A549 (cell line): ENCODE data around the gene HECTD3. TPM values are rescaled to one million over a fixed set of nuclear protein-coding genes. Genes with fewer than 3 reads are reported as not detected.
A peak's percentile ranks its signal among the peaks of the same experiment; 100 is the strongest.

ENCODE experiments used
- ATAC-seq, 2 experiments: fragments of 200-7000 bp in 1 of 2; fragments of >200 bp in 1 of 2; cut with Nextera tagmentation in 1 of 2; cut with Tn5 transposase in 1 of 2; 3 replicates each; pipeline versions ENCODE4 v1.8.0 to v1.9.1; 2018 to 2020; ENCODE audit warnings: mild to moderate bottlenecking in 1 of 2, moderate library complexity in 1 of 2
- CTCF ChIA-PET: fragments of 300-600 bp; sonication (Branson Sonifier 250); formaldehyde crosslinking; extraction: SDS; loops from one replicate; lab custom pipeline; 2021; ENCODE audit warnings: antibody characterized with exemption, inconsistent platforms; lab: Yijun Ruan, JAX
- POLR2A ChIA-PET: fragments of 350-600 bp; formaldehyde crosslinking; extraction: SDS; loops from one replicate; lab custom pipeline; 2021; ENCODE audit warnings: antibody characterized with exemption, inconsistent platforms; lab: Yijun Ruan, JAX
- DNase-seq, 2 experiments: peaks; one replicate each; pipeline versions ENCODE4 v3.0.0 to v3.0.0-alpha.2; 2011 to 2016; ENCODE audit warnings: low read depth in 1 of 2, low spot score in 1 of 2
- FAIRE-seq: peaks from 2 replicates; lab custom pipeline; 2011; peaks lifted over from hg19 to GRCh38; lab: Jason Lieb, UNC
- H3K27ac ChIP-seq, 2 experiments: fragments of >200 bp; sonication (Bioruptor Twin); formaldehyde crosslinking; 3 replicates each; pipeline ENCODE4 v1.5.1; 2016 to 2017
- H3K4me1 ChIP-seq: fragments of >200 bp; sonication (Bioruptor Twin); formaldehyde crosslinking; 3 replicates; pipeline ENCODE4 v1.6.1; 2016
- H3K4me2 ChIP-seq: fragments of >200 bp; sonication (Bioruptor Twin); formaldehyde crosslinking; 3 replicates; pipeline ENCODE4 v1.6.1; 2016
- H3K4me3 ChIP-seq: fragments of >200 bp; sonication (Bioruptor Twin); formaldehyde crosslinking; 3 replicates; pipeline ENCODE4 v1.5.1; 2016
- H3K9me3 ChIP-seq: fragments of >200 bp; sonication (Bioruptor Twin); formaldehyde crosslinking; 3 replicates; pipeline ENCODE4 v1.6.1; 2016
- BCL3 ChIP-seq: fragments of >200 bp; sonication (Bioruptor Twin); formaldehyde crosslinking; IDR thresholded peaks from 3 replicates; pipeline ENCODE4 v1.6.1; 2016
- CEBPB ChIP-seq, 2 experiments: fragments of >200 bp in 1 of 2; sonication (Bioruptor Twin) in 1 of 2; formaldehyde crosslinking in 1 of 2; IDR thresholded peaks; 2 replicates each; pipeline ENCODE4 v1.6.1; 2012 to 2016
- CHD4 ChIP-seq: fragments of 200-600 bp; sonication (generic); IDR thresholded peaks from 2 replicates; pipeline ENCODE4 v1.6.1; 2016; ENCODE audit warnings: antibody characterized with exemption, mild to moderate bottlenecking, borderline replicate concordance
- EP300 ChIP-seq, 2 experiments: fragments of >200 bp; sonication (Bioruptor Twin); formaldehyde crosslinking; IDR thresholded peaks; 2 replicates in 1 of 2; 3 replicates in 1 of 2; pipeline ENCODE4 v1.6.1; 2016 to 2017
- HEYL ChIP-seq: fragments of 250-450 bp; sonication (Bioruptor Pico); IDR thresholded peaks from 2 replicates; pipeline ENCODE4 v1.8.0; 2021; ENCODE audit warnings: mild to moderate bottlenecking, moderate library complexity
- HMGXB4 ChIP-seq: fragments of 250-450 bp; sonication (Bioruptor Pico); IDR thresholded peaks from 2 replicates; pipeline ENCODE4 v1.5.0; 2021; ENCODE audit warnings: mild to moderate bottlenecking, moderate library complexity, borderline replicate concordance
- HOXB5 ChIP-seq: fragments of 250-450 bp; sonication (Bioruptor Pico); IDR thresholded peaks from 2 replicates; pipeline ENCODE4 v1.5.0; 2020; ENCODE audit warnings: mild to moderate bottlenecking, moderate library complexity
- JUNB ChIP-seq: fragments of >200 bp; sonication (Bioruptor Twin); formaldehyde crosslinking; IDR thresholded peaks from 2 replicates; pipeline ENCODE4 v1.6.1; 2016
- MAFK ChIP-seq: fragments of 450-650 bp; IDR thresholded peaks from 2 replicates; pipeline ENCODE4 v1.6.1; 2014; ENCODE audit not compliant: partially characterized antibody
- MYC ChIP-seq: IDR thresholded peaks from 2 replicates; pipeline ENCODE4 v1.6.1; 2012; ENCODE audit warnings: mild to moderate bottlenecking, inconsistent platforms, low read length, improper control_type of control experiment, borderline replicate concordance
- PBX3 ChIP-seq: IDR thresholded peaks from 2 replicates; pipeline ENCODE4 v1.6.1; 2012
- PHF8 ChIP-seq: fragments of 200-600 bp; sonication (generic); IDR thresholded peaks from 2 replicates; pipeline ENCODE4 v1.6.1; 2016; ENCODE audit warnings: low read depth, mild to moderate bottlenecking, antibody characterized with exemption, moderate library complexity, borderline replicate concordance
- POLR2AphosphoS2 ChIP-seq: conservative IDR thresholded peaks from 2 replicates; pipeline ENCODE4 v1.6.1; 2012; ENCODE audit warnings: low read length, improper control_type of control experiment, inconsistent platforms
- RCOR1 ChIP-seq: fragments of 150-350 bp; IDR thresholded peaks from 2 replicates; pipeline ENCODE4 v1.6.1; 2014; ENCODE audit warnings: antibody characterized with exemption, low read length, low read depth
- RNF2 ChIP-seq: fragments of 200-600 bp; sonication (generic); IDR thresholded peaks from 2 replicates; pipeline ENCODE4 v1.6.1; 2016; ENCODE audit warnings: low read depth, mild to moderate bottlenecking, antibody characterized with exemption, moderate library complexity, borderline replicate concordance
- TFCP2L1 ChIP-seq: fragments of 250-450 bp; sonication (Bioruptor Pico); IDR thresholded peaks from 2 replicates; pipeline ENCODE4 v1.5.0; 2021; ENCODE audit warnings: mild to moderate bottlenecking
- ZNF302 ChIP-seq: fragments of 250-450 bp; sonication (Bioruptor Pico); IDR thresholded peaks from 2 replicates; pipeline ENCODE4 v1.9.0; 2021; ENCODE audit warnings: inconsistent platforms, mild to moderate bottlenecking, moderate library complexity
- WGBS: methylation state at CpG from one replicate; pipeline ENCODE4 v1.1.6; 2017; ENCODE audit errors: missing lambda C conversion rate; 5-methylcytosine and 5-hydroxymethylcytosine counted together
- polyA plus RNA-seq, 4 experiments: library from polyadenylated mRNA; depleted of rRNA in 3 of 4; stranded (reverse); fragments of >200 nt; fragmentation: RNase III in 1 of 4; extraction: RNeasy Plus Mini Kit Qiagen cat#74134 plus additional on column Dnase treatment in 1 of 4; gene quantifications; 2 replicates in 3 of 4; 3 replicates in 1 of 4; pipeline ENCODE4 v1.2.3, GENCODE V29; 2011 to 2017
- TF ChIP-seq, protein P1 (sequence below): fragments of >200 bp; sonication (Bioruptor Twin); formaldehyde crosslinking; IDR thresholded peaks from 2 replicates; pipeline ENCODE4 v1.6.1; 2016
- TF ChIP-seq, protein P2 (sequence below): fragments of 200-600 bp; sonication (generic); IDR thresholded peaks from 2 replicates; pipeline ENCODE4 v1.6.1; 2016; ENCODE audit warnings: antibody characterized with exemption, mild to moderate bottlenecking, moderate library complexity
- TF ChIP-seq, protein P3 (sequence below): fragments of 250-450 bp; sonication (Bioruptor Pico); IDR thresholded peaks from 2 replicates; pipeline ENCODE4 v1.5.0; 2020; ENCODE audit warnings: low read depth, mild to moderate bottlenecking, moderate library complexity

Gene HECTD3
- polyA plus RNA-seq, 2 of the 4 experiments (the other 2 are of a cell fraction), result 19.6 to 24.2 TPM

DNA sequence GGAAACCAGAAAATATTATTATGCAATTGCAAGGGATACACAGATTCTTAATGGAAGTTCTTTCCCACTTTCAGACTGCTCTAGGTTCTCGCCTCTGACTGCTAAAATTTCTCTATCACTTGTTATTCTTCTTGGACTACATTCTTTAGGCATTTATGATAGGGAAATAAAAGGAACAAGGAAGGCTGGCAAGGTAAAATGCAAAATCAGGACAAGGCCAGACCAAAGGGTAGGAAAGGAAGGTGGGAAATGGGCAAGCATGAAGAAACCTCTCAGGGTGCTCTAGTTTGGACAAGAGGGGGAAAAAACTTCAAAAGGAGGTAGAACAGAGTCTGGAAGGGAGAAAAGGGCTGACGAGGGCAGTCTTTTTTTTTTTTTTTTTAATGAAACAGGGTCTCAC, 27.1 kb upstream of the HECTD3 start (continued):
- TF ChIP-seq PBX3, result no peak

GRCh38 chr1:45037456-45037855, 26.3 kb upstream of the HECTD3 start:
- H3K4me1 ChIP-seq, result peaks cover 11% of the 10 kb centered on the region; the same call in 2 of the 3 replicates
- ATAC-seq (peak in 1 of 2 experiments; percentile 42; a peak in 2 of 6 replicates), FAIRE-seq (no peak), DNase-seq (peak in 1 of 2 experiments; percentile 9)
- H3K27ac ChIP-seq, result no peak overlapping the region
- POLR2A ChIA-PET, result no interaction called here
- TF ChIP-seq RNF2, result no peak
- no peak for TF ChIP-seq HEYL (CRISPR knock-in tag)
- TF ChIP-seq, protein P1, sequence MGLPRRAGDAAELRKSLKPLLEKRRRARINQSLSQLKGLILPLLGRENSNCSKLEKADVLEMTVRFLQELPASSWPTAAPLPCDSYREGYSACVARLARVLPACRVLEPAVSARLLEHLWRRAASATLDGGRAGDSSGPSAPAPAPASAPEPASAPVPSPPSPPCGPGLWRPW, result no peak
- TF ChIP-seq RCOR1, result no peak
- no peak for TF ChIP-seq MAFK
- TF ChIP-seq CHD4, result no peak
- TF ChIP-seq JUNB, result no peak
- TF ChIP-seq CEBPB (IDR thresholded peaks at IDR 0.05), result no peak
- no peak for TF ChIP-seq TFCP2L1 (CRISPR knock-in tag)
- TF ChIP-seq EP300 (IDR thresholded peaks at IDR 0.05), result no peak
- no peak for TF ChIP-seq BCL3
- TF ChIP-seq, all 56 proteins: peak for 0
- Histone ChIP-seq H3K4me2 (peak overlapping the region; percentile 30; the same call in 2 of the 3 replicates), H3K4me3 (no peak overlapping the region), H3K9me3 (no peaks in the 10 kb centered on the region)
- CTCF ChIA-PET, result interaction anchor here (1.1 kb wide), 1 partner anchor 25 kb away, joined by 3 read pairs; no protein-coding TSS in a partner anchor

GRCh38 chr1:45035631-45036301, 24.6 kb upstream of the HECTD3 start:
- Histone ChIP-seq H3K27ac (no peak overlapping the region), H3K4me1 (peaks cover 11% of the 10 kb centered on the region; the same call in 2 of the 3 replicates), H3K4me2 (no peak overlapping the region), H3K9me3 (no peaks in the 10 kb centered on the region), H3K4me3 (no peak overlapping the region)
- no peak for FAIRE-seq
- ATAC-seq, result no peak
- POLR2A ChIA-PET, result no interaction called here
- no peak for DNase-seq
- 71% methylated on average over 7 of the region's 7 CpGs for WGBS
- CTCF ChIA-PET, result interaction anchor here (0.7 to 4.1 kb wide), 6 partner anchors 11 to 457 kb away, joined by 3 to 15 read pairs (median 6); no protein-coding TSS in a partner anchor
- TF ChIP-seq, protein P2, sequence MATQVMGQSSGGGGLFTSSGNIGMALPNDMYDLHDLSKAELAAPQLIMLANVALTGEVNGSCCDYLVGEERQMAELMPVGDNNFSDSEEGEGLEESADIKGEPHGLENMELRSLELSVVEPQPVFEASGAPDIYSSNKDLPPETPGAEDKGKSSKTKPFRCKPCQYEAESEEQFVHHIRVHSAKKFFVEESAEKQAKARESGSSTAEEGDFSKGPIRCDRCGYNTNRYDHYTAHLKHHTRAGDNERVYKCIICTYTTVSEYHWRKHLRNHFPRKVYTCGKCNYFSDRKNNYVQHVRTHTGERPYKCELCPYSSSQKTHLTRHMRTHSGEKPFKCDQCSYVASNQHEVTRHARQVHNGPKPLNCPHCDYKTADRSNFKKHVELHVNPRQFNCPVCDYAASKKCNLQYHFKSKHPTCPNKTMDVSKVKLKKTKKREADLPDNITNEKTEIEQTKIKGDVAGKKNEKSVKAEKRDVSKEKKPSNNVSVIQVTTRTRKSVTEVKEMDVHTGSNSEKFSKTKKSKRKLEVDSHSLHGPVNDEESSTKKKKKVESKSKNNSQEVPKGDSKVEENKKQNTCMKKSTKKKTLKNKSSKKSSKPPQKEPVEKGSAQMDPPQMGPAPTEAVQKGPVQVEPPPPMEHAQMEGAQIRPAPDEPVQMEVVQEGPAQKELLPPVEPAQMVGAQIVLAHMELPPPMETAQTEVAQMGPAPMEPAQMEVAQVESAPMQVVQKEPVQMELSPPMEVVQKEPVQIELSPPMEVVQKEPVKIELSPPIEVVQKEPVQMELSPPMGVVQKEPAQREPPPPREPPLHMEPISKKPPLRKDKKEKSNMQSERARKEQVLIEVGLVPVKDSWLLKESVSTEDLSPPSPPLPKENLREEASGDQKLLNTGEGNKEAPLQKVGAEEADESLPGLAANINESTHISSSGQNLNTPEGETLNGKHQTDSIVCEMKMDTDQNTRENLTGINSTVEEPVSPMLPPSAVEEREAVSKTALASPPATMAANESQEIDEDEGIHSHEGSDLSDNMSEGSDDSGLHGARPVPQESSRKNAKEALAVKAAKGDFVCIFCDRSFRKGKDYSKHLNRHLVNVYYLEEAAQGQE, result no peak
- no peak for TF ChIP-seq BCL3
- TF ChIP-seq HEYL (CRISPR knock-in tag), result no peak
- no peak for TF ChIP-seq HMGXB4 (CRISPR knock-in tag)
- no peak for TF ChIP-seq CEBPB (IDR thresholded peaks at IDR 0.05)
- TF ChIP-seq HOXB5, result no peak
- TF ChIP-seq ZNF302 (CRISPR knock-in tag), result no peak
- TF ChIP-seq, protein P3, sequence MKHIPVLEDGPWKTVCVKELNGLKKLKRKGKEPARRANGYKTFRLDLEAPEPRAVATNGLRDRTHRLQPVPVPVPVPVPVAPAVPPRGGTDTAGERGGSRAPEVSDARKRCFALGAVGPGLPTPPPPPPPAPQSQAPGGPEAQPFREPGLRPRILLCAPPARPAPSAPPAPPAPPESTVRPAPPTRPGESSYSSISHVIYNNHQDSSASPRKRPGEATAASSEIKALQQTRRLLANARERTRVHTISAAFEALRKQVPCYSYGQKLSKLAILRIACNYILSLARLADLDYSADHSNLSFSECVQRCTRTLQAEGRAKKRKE (CRISPR knock-in tag), result no peak
- no peak for TF ChIP-seq POLR2AphosphoS2
- TF ChIP-seq MYC, result no peak
- no peak for TF ChIP-seq PBX3
- no peak for TF ChIP-seq TFCP2L1 (CRISPR knock-in tag)
- no peak for TF ChIP-seq PHF8
